ENCODE data around the gene DMD.

DNA sequence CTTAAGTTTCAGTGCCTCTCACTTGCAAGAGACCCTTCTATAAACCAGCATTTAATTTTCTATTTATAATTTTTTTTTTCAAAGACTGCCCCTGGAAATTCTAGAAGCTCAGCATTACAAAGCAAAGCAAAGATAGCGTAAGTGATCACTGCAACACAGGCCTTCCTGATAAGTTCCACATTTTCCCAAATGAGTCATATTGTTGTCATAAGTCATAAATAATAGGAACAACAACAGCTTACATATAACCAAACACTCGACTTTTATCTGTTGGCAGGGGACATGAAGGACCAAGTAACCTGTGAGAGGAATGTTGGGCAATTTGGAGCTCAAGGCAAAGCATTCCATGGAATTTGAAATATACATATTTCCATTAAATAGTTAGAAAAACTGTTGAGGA lies 815.5 kb downstream of the DMD start:
- TF ChIP-seq, protein P1, sequence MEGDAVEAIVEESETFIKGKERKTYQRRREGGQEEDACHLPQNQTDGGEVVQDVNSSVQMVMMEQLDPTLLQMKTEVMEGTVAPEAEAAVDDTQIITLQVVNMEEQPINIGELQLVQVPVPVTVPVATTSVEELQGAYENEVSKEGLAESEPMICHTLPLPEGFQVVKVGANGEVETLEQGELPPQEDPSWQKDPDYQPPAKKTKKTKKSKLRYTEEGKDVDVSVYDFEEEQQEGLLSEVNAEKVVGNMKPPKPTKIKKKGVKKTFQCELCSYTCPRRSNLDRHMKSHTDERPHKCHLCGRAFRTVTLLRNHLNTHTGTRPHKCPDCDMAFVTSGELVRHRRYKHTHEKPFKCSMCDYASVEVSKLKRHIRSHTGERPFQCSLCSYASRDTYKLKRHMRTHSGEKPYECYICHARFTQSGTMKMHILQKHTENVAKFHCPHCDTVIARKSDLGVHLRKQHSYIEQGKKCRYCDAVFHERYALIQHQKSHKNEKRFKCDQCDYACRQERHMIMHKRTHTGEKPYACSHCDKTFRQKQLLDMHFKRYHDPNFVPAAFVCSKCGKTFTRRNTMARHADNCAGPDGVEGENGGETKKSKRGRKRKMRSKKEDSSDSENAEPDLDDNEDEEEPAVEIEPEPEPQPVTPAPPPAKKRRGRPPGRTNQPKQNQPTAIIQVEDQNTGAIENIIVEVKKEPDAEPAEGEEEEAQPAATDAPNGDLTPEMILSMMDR (IDR thresholded peaks at IDR 0.05; ENCODE audit: low read depth, low read length): no peak
- TF ChIP-seq POLR2A (IDR thresholded peaks at IDR 0.05; ENCODE audit: extremely low read depth, insufficient read length) (no peak), MAX (IDR thresholded peaks at IDR 0.05; ENCODE audit: low read depth, low read length) (no peak), MYC (IDR thresholded peaks at IDR 0.05; ENCODE audit: low read depth, low read length) (no peak)

Data from NB4 (cell line).